Measurements from ENCODE around the gene MYO15B. TPM values are rescaled to one million over a fixed set of nuclear protein-coding genes. Genes with fewer than 3 reads are reported as not detected.

The MYO15B gene
- total and polyA plus RNA-seq, 2 donors (not counting 1 experiment from before 2014, with no cell fraction given), result 0.49 to 14.4 TPM

GRCh38 chr17:75558666-75559530 is 28.7 kb upstream of the MYO15B start:
- no peak for DNase-seq (ENCODE audit: low read depth in 2 of 2)
- H3K9me3 ChIP-seq (ENCODE audit: control insufficient read depth, insufficient read depth, low read depth, low read length), result no peaks in the 10 kb centered on the region

GRCh38 chr17:75559958-75560533 is 27.6 kb upstream of the MYO15B start:
- no peaks in the 10 kb centered on the region for H3K9me3 ChIP-seq (ENCODE audit: control insufficient read depth, insufficient read depth, low read depth, low read length)
- H4K20me1 ChIP-seq (ENCODE audit: control insufficient read depth, extremely low read depth, insufficient read depth, low read length), result no peaks in the 10 kb centered on the region
- DNase-seq (ENCODE audit: low read depth in 2 of 2), result no peak
- no peaks in the 10 kb centered on the region for H3K36me3 ChIP-seq (ENCODE audit: control insufficient read depth, insufficient read depth, low read length)
- no peak for TF ChIP-seq EZH2 (IDR thresholded peaks at IDR 0.05; ENCODE audit: low read length, missing control alignments)
- TF ChIP-seq CTCF (conservative IDR thresholded peaks at IDR 0.05 in 1 of 2, IDR thresholded peaks at IDR 0.05 in 1 of 2; ENCODE audit: low read depth in 1 of 2, low read length in 2 of 2), result no peak
- H3K27me3 ChIP-seq (ENCODE audit: control insufficient read depth, insufficient read depth, low read length), result peaks cover 2% of the 10 kb centered on the region
- H2AFZ ChIP-seq (ENCODE audit: low read length), result no peak overlapping the region
- H3K27ac ChIP-seq (ENCODE audit: insufficient read depth, low read length), result no peak overlapping the region
- H3K4me1 ChIP-seq (ENCODE audit: control insufficient read depth, extremely low read depth, insufficient read depth, low read length), result no peaks in the 10 kb centered on the region
- no peak overlapping the region for H3K9ac ChIP-seq (ENCODE audit: insufficient read depth, low read length)
- no peak overlapping the region for H3K4me2 ChIP-seq (ENCODE audit: extremely low read depth, insufficient read depth, low read length)
- H3K79me2 ChIP-seq (ENCODE audit: control insufficient read depth, insufficient read depth, low read length), result no peaks in the 10 kb centered on the region
- H3K4me3 ChIP-seq (replicated peaks in 1 of 4; ENCODE audit: control extremely low read depth in 1 of 4, insufficient read depth in 1 of 4, low read depth in 3 of 4, low read length in 4 of 4), result no peak overlapping the region

More at GRCh38 chr17:75558666-75559530, 28.7 kb upstream of the MYO15B start:
- H3K36me3 ChIP-seq (ENCODE audit: control insufficient read depth, insufficient read depth, low read length), result no peaks in the 10 kb centered on the region
- H3K4me1 ChIP-seq (ENCODE audit: control insufficient read depth, extremely low read depth, insufficient read depth, low read length), result no peaks in the 10 kb centered on the region
- TF ChIP-seq EZH2 (IDR thresholded peaks at IDR 0.05; ENCODE audit: low read length, missing control alignments) (no peak), CTCF (conservative IDR thresholded peaks at IDR 0.05 in 1 of 2, IDR thresholded peaks at IDR 0.05 in 1 of 2; ENCODE audit: low read depth in 1 of 2, low read length in 2 of 2) (no peak)
- no peaks in the 10 kb centered on the region for H3K27me3 ChIP-seq (ENCODE audit: control insufficient read depth, insufficient read depth, low read length)
- no peaks in the 10 kb centered on the region for H3K79me2 ChIP-seq (ENCODE audit: control insufficient read depth, insufficient read depth, low read length)
- H4K20me1 ChIP-seq (ENCODE audit: control insufficient read depth, extremely low read depth, insufficient read depth, low read length), result no peaks in the 10 kb centered on the region
- H3K4me2 ChIP-seq (ENCODE audit: extremely low read depth, insufficient read depth, low read length), result no peak overlapping the region
- H3K9ac ChIP-seq (ENCODE audit: insufficient read depth, low read length), result no peak overlapping the region
- no peak overlapping the region for H3K27ac ChIP-seq (ENCODE audit: insufficient read depth, low read length)
- H3K4me3 ChIP-seq (replicated peaks in 1 of 4; ENCODE audit: control extremely low read depth in 1 of 4, insufficient read depth in 1 of 4, low read depth in 3 of 4, low read length in 4 of 4), result no peak overlapping the region
- H2AFZ ChIP-seq (ENCODE audit: low read length), result no peak overlapping the region

GRCh38 chr17:75561927-75562603 is 25.5 kb upstream of the MYO15B start:
- Histone ChIP-seq H3K9ac (ENCODE audit: insufficient read depth, low read length) (no peak overlapping the region), H3K4me1 (ENCODE audit: control insufficient read depth, extremely low read depth, insufficient read depth, low read length) (no peaks in the 10 kb centered on the region), H3K4me3 (replicated peaks in 1 of 4; ENCODE audit: control extremely low read depth in 1 of 4, insufficient read depth in 1 of 4, low read depth in 3 of 4, low read length in 4 of 4) (no peak overlapping the region), H3K36me3 (ENCODE audit: control insufficient read depth, insufficient read depth, low read length) (no peaks in the 10 kb centered on the region), H3K4me2 (ENCODE audit: extremely low read depth, insufficient read depth, low read length) (no peak overlapping the region), H3K79me2 (ENCODE audit: control insufficient read depth, insufficient read depth, low read length) (no peaks in the 10 kb centered on the region), H3K27ac (ENCODE audit: insufficient read depth, low read length) (no peak overlapping the region), H3K9me3 (ENCODE audit: control insufficient read depth, insufficient read depth, low read depth, low read length) (no peaks in the 10 kb centered on the region), H3K27me3 (ENCODE audit: control insufficient read depth, insufficient read depth, low read length) (peaks cover 2% of the 10 kb centered on the region), H2AFZ (ENCODE audit: low read length) (no peak overlapping the region), H4K20me1 (ENCODE audit: control insufficient read depth, extremely low read depth, insufficient read depth, low read length) (no peaks in the 10 kb centered on the region)
- DNase-seq (ENCODE audit: low read depth in 2 of 2), result peak in 1 of 2 donors; percentile 52
- TF ChIP-seq EZH2 (IDR thresholded peaks at IDR 0.05; ENCODE audit: low read length, missing control alignments) (no peak), CTCF (conservative IDR thresholded peaks at IDR 0.05 in 1 of 2, IDR thresholded peaks at IDR 0.05 in 1 of 2; ENCODE audit: low read depth in 1 of 2, low read length in 2 of 2) (no peak)
